ENCODE measurements around the gene KANK4. TPM values are rescaled to one million over a fixed set of nuclear protein-coding genes. Genes with fewer than 3 reads are reported as not detected.
"Not testable (repeated sequence)": the region's sequence is repeated elsewhere in the genome, so short reads cannot be mapped to it uniquely, and the experiment has no call there.

KANK4 gene
- polyA plus RNA-seq, 4 donors: 19.2 to 29.4 (median 21.5) TPM

DNA sequence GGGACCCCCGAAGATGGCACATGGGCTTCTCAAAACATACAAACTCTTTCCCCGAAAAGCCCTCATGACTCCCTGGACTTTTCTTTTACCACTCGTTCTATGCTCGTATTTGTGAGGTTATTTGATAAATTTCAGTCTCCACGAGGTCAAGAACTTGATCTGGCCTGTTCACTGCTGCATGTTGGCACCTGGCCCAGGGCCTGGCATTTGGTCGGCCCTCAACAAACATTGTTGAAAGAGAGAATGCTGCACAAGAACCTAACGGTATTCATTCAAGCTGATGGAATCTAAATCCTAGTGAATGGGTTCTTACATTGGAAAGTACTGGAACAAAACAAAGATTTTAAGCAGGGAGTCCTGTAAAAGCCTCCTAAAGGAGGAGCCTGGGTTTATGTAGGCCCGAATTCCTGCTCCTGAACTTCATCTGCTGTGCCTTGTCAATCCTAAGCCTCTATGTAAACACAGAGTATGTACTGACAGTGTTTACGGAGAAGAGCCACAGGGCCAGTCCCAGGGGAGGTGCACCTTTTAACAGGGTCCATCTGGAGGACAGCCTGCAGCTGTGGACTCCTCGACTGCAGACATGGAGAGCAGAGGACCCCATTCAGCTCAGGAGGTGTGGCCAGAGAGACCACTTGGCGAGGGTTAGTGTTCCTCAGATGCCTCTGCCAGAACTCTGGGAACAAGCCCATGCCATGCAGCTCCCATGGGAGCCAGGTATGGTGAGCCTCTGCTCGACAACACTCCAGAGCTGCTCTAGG, 77.7 kb downstream of the KANK4 start:
- peak in 1 of 4 donors; percentile 10 for DNase-seq (ENCODE audit: low read depth in 4 of 4, low spot score in 3 of 4)

DNA sequence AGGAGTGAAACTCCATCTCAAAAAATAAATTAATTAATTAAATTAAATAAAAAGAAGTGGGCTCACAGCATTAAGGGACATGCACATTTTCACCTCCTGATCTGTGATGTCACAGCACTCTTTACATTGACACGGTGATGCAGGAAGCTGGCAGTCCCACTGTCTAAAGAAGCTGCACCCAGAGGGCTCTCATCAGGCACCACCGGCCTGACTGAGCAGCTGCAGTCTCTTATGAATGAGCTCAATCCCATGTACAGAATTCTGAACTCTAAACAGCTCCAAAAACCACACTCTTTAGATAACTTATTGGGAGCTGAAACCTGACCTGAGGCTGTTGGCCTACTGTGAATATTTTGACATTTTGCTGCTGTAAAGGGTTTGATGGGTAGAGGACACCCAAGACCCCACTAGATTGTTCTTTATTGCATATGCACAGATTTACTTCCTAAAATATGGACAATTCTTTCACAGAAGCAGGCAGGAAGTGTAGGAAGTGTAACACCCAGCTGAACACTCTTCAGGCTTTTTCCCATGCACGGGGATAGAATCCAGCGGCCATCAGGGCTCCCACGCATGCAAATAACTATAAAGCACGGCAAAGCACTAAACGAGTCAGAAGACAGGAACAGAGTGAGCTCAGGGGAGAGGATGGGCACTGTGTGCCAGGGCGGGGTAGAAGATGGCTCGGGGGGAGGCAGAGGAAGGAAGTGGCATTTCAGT, 78.4 kb downstream of the KANK4 start:
- no peak for DNase-seq (ENCODE audit: low read depth in 4 of 4, low spot score in 3 of 4)

DNA sequence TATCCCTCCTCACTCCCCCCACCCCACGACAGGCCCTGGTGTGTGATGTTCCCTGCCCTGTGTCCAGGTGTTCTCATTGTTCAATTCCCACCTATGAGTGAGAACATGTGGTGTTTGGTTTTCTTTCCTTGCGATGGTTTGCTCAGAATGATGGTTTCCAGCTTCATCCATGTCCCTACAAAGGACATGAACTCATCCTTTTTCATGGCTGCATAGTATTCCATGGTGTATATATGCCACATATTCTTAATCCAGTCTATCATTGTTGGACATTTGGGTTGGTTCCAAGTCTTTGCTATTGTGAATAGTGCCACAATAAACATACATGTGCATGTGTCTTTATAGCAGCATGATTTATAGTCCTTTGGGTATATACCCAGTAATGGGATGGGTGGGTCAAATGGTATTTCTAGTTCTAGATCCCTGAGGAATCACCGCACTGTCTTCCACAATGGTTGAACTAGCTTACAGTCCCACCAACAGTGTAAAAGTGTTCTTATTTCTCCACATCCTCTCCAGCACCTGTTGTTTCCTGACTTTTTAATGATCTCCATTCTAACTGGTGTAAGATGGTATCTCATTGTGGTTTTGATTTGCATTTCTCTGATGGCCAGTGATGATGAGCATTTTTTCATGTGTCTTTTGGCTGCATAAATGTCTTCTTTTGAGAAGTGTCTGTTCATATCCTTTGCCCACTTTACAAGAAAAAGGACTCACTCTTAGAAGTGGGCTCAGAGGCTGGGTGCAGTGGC, 79.4 kb downstream of the KANK4 start:
- not testable (repeated sequence) for DNase-seq (ENCODE audit: low read depth in 4 of 4, low spot score in 3 of 4)

GRCh38 chr1:62238507-62238906, 80.7 kb downstream of the KANK4 start:
- DNase-seq (ENCODE audit: low read depth in 4 of 4, low spot score in 3 of 4): no peak

GRCh38 chr1:62237950-62238374, 81.3 kb downstream of the KANK4 start:
- DNase-seq (ENCODE audit: low read depth in 4 of 4, low spot score in 3 of 4): no peak

GRCh38 chr1:62237361-62237760, 81.9 kb downstream of the KANK4 start:
- DNase-seq (ENCODE audit: low read depth in 4 of 4, low spot score in 3 of 4): no peak

GRCh38 chr1:62235576-62235975, 83.7 kb downstream of the KANK4 start:
- DNase-seq (ENCODE audit: low read depth in 4 of 4, low spot score in 3 of 4): no peak

- no peak for DNase-seq (ENCODE audit: low read depth in 4 of 4, low spot score in 3 of 4)
Observed at GRCh38 chr1:62234688-62235087, 84.5 kb downstream of the KANK4 start.

DNA sequence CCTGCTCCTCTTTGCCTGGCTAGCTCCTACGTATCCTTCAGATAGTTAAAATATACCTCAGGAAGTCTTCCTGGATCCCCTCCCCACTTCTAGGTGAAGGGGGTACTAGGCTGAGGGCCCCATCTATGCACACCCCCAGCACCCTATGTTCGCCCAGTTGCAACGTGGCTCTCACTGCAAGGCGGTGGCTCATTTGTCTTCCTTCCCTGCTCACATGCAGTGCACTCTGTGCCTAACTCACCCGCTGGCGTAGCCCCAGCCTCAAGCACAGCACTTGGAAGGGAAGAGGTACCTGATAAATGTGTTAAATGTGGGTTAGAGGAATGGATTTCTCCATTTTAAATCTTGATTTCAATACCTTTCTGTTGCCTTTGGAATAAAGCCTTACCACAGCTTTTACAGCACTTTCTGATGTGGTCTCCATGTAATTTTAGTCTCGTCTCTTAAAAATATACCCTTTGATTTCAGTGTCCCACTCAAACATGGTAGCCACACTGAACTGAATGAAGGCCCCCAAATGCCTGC, 85.2 kb downstream of the KANK4 start:
- no peak for DNase-seq (ENCODE audit: low read depth in 4 of 4, low spot score in 3 of 4)

GRCh38 chr1:62232871-62233278, 86.4 kb downstream of the KANK4 start:
- no peak for DNase-seq (ENCODE audit: low read depth in 4 of 4, low spot score in 3 of 4)

GRCh38 chr1:62230718-62231117, 88.5 kb downstream of the KANK4 start:
- DNase-seq (ENCODE audit: low read depth in 4 of 4, low spot score in 3 of 4): no peak

GRCh38 chr1:62229932-62230331, 89.3 kb downstream of the KANK4 start:
- no peak for DNase-seq (ENCODE audit: low read depth in 4 of 4, low spot score in 3 of 4)

GRCh38 chr1:62229468-62229867, 89.8 kb downstream of the KANK4 start:
- DNase-seq (ENCODE audit: low read depth in 4 of 4, low spot score in 3 of 4): no peak

GRCh38 chr1:62228883-62229187, 90.4 kb downstream of the KANK4 start:
- no peak for DNase-seq (ENCODE audit: low read depth in 4 of 4, low spot score in 3 of 4)

DNA sequence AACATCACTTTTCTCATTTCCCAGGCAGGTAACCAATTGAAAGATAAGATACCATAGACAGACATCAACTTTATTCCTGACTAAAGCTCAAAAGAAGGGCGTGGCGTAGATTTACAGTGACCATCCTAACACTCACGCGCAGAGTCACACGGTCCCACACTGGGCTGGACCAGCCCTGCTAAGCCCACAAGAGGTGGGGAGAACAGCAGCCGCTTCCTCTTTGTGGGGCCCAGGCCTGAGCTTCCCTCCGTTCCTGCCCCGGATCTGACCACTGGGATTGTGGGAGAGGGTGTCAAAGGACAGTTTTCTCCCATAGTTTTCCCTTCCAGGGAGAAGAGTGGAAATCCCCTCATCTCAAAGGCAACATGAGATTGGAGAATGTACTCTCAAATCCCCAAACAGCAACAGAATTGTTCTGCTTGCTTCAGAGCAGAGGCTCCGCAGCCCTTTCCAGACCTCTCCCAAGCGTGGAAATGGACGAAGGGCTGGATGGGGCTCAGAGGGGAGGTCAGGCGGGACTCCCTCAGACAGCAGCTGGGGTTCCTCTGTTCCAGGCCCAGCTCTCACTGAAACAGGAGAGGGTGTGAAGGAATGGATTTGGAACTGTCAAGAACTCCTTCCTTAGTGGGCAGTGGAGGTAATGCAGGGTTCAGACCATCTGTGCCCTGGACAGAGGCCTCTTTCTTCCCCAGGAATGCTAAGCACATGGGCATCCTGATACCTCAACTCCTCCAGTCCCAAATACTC, 90.9 kb downstream of the KANK4 start:
- DNase-seq (ENCODE audit: low read depth in 4 of 4, low spot score in 3 of 4): no peak

DNA sequence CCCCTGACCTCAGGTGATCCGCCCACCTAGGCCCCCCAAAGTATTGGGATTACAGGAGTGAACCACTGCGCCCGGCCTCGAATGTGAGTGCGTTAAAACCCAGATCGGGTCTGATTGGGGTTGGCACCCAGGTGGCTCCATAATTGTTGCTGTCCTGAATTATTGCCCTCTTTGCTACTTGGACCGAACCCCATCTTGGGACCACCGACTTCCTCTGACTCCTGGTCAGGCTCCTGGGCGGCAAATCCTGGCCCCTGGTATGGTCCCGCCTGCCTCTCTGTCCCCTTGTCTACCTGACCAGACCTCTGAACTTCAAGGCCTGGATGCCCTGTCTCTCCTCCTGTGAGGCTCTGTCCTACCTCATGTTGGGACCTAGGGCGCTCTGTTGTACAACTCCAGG, 91.7 kb downstream of the KANK4 start:
- DNase-seq (ENCODE audit: low read depth in 4 of 4, low spot score in 3 of 4): no peak

DNA sequence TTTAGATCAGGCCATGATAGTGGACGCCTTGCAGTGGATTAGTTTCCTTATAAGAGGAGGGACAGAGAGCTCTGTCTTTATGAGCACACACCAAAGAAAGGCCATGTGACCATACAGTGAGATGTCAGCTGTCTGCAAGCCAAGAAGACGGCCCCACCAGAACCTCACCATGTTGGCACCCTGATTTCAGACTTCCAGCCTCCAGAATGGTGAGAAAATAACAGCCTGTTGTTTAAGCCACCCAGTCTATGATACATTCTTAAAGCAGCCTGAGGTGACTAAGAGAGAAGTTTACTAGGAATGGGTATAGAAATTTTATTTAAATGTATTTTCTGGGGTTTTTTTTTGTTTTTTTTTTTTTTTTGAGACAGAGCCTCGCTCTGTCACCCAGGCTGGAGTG, 95.1 kb downstream of the KANK4 start:
- no peak for DNase-seq (ENCODE audit: low read depth in 4 of 4, low spot score in 3 of 4)

- no peak for DNase-seq (ENCODE audit: low read depth in 4 of 4, low spot score in 3 of 4)
Observed at GRCh38 chr1:62222321-62222720, 96.9 kb downstream of the KANK4 start.

- DNase-seq (ENCODE audit: low read depth in 4 of 4, low spot score in 3 of 4): no peak
Observed at GRCh38 chr1:62221171-62221570, 98.1 kb downstream of the KANK4 start.

- DNase-seq (ENCODE audit: low read depth in 4 of 4, low spot score in 3 of 4): not testable (repeated sequence)
Observed at GRCh38 chr1:62220456-62220855, 98.8 kb downstream of the KANK4 start.

- no peak for DNase-seq (ENCODE audit: low read depth in 4 of 4, low spot score in 3 of 4)
Observed at GRCh38 chr1:62218604-62219003, 100.6 kb downstream of the KANK4 start.

All from right renal pelvis (tissue), 4 donors.